Measurements from ENCODE around the gene XPO5.

DNA sequence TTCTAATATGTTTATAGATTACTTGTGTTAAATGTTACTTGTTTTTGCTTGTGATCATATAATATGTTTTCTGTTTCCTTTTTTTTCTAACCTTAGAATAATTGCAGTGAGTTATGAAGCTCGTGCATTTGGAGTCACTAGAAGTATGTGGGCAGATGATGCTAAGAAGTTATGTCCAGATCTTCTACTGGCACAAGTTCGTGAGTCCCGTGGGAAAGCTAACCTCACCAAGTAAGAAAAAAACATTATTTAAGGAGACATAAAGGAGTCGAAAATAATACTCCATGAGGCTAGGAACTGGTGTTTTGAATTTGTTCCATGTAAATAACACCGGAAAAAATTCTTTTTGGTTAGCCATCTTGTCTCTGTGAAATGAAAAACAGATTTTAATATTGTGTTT lies 7.1 kb upstream of the XPO5 start:
- TF ChIP-seq, protein P1, sequence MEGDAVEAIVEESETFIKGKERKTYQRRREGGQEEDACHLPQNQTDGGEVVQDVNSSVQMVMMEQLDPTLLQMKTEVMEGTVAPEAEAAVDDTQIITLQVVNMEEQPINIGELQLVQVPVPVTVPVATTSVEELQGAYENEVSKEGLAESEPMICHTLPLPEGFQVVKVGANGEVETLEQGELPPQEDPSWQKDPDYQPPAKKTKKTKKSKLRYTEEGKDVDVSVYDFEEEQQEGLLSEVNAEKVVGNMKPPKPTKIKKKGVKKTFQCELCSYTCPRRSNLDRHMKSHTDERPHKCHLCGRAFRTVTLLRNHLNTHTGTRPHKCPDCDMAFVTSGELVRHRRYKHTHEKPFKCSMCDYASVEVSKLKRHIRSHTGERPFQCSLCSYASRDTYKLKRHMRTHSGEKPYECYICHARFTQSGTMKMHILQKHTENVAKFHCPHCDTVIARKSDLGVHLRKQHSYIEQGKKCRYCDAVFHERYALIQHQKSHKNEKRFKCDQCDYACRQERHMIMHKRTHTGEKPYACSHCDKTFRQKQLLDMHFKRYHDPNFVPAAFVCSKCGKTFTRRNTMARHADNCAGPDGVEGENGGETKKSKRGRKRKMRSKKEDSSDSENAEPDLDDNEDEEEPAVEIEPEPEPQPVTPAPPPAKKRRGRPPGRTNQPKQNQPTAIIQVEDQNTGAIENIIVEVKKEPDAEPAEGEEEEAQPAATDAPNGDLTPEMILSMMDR (IDR thresholded peaks at IDR 0.05) = no peak
- TF ChIP-seq PRRX2 (CRISPR knock-in tag; IDR thresholded peaks at IDR 0.05) = no peak

Measured in WTC11 (cell line).